HL-60/S4 treated with retinoic acid at 250 ng/mL for 4 days and 3 days (cell line): ENCODE measurements around the gene EDN2.

Experiments
- in situ Hi-C: fragments of 300-500 bp; cut with MboI; formaldehyde crosslinking; loops from 2 replicates; pipeline ENCODE4 v1.7.0; 2022; ENCODE audit warnings: low sequenced_read_pairs

Gene EDN2

GRCh38 chr1:41500378-41500777 is 15.9 kb upstream of the EDN2 start:
- in situ Hi-C loops, result no loop called here

GRCh38 chr1:41499591-41499990 is 15.1 kb upstream of the EDN2 start:
- in situ Hi-C loops, result no loop called here

DNA sequence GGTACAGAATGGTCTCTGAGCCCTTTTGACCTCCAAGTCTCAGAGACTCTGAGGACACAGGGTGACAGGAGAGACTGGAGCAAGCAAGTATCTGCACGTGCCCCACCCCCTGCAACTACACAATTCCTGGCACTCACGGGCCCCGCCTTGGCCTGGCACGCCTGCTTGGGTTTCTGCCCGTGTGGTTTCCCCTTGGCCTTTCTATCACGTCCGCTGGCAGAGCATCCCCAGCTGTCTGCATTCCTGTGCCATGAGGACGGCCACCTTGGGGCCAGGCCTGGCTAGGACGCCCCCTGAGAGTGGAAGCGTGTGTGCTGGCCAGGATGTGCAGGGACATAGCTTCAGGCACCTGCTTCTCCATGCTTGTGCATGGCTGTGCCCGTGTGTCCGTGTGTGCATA is 14.3 kb upstream of the EDN2 start:
- in situ Hi-C loops, result no loop called here

DNA sequence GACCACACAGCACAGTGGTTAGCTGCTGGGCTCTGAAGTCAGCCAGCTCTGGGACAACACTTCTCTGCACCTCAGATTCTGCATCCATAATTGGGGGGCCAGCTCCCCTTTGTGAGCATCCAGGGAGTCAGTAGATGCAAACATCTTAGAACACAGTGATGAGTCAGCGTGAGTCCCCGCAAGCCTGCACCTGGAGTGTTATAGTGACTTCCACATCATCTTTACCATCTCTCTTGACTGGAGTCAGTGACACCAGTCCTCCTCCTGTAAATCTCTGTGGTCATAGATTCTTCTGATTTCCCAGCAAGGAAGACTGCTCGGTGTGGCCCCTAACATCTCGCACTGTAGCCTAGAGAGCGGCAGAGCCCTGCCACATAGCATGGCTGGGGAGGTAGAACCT is 13.9 kb upstream of the EDN2 start:
- in situ Hi-C loops, result no loop called here

GRCh38 chr1:41497461-41498030 is 13.1 kb upstream of the EDN2 start:
- in situ Hi-C loops, result no loop called here

GRCh38 chr1:41497056-41497440 is 12.6 kb upstream of the EDN2 start:
- in situ Hi-C loops, result no loop called here

DNA sequence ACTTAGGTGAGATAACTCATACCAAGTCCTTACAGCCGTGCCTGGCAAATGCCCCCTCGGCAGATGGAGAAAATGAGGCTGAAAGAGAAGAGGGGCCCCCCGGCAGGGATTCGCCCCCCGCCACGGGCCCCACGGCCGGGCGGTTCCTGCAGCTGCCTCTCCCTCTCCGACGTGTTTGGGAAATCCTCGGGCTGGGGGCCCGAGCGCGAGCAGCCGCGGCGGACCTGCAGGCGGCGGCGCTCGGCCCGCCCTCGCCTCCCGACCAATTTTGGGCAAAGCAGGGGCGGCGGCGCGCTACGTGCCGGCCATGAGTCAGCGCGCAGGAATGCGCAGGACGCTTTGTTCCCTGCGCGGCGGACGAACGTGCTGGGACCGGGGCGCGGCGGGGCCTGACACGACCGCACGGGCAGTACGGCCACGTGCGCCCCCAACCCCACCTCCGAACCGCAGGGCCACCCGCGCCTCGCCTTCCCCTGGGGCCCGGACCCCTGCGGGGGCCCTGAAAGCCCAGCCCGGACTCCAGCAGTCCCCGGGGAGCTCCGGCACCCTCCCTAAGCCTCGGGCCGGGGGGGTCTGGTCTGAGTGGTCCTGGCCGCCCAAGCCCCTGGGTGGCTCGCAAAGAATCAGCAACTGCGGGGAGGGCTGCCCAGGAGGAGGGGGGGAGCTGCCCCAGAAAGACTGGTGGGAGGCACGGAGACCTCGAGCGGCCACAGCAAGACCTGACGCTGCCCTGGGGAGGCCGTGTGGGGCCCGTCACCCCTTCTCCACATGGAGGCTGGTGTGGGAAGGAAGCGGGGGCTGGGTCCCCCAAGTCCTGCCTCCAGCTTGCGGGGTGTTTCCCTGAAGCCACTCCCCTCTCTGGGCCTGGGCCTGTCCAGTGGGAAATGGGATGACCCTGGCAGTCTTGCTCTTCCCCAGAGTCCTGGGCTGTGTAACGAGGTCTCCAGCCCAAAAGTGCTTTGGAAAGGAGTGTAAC is 11.9 kb upstream of the EDN2 start:
- in situ Hi-C loops, result no loop called here

- in situ Hi-C loops, result no loop called here
Observed at GRCh38 chr1:41495210-41495948, 10.9 kb upstream of the EDN2 start.

DNA sequence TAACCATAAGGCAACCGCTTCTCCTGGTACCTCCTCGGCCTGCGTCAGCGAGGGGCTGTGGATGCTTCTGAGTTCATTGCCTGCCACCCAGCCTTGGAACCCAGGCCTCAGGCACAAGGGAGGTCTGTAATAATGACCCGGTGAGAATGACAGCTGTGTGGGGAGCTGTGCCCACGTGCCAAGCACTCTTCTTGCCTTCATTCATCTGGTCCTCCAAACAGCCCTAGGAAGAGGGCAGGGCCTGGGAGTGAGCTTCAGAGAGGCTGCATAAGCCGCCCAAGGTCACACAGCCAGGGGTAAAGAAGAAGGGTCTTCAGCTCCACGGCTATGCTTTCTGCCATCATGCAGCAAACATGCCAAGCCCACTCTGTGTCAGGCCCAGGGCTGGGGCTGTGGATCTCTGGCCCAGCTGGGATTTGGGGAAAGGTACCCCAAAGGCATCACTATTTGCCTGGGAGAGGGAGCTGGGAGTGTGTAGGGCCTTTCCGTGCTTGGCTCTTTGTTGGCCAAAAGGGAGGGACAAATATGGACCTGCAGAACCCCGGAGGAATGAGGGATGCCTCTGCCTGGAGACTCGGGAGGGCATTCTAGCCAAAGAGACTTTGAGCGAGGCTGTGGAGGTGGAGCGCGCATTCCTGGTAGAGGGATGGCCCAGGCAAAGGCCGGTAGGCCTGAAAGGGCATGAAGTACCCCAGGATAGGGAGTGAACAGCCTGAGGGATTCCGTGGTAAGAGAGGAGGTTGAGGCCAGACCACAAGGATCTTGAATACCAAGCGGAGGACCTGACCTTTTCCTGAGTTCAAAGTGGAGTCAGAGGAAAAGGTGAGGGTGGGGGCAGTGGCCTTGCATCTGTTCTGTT is 10.1 kb upstream of the EDN2 start:
- in situ Hi-C loops, result no loop called here

DNA sequence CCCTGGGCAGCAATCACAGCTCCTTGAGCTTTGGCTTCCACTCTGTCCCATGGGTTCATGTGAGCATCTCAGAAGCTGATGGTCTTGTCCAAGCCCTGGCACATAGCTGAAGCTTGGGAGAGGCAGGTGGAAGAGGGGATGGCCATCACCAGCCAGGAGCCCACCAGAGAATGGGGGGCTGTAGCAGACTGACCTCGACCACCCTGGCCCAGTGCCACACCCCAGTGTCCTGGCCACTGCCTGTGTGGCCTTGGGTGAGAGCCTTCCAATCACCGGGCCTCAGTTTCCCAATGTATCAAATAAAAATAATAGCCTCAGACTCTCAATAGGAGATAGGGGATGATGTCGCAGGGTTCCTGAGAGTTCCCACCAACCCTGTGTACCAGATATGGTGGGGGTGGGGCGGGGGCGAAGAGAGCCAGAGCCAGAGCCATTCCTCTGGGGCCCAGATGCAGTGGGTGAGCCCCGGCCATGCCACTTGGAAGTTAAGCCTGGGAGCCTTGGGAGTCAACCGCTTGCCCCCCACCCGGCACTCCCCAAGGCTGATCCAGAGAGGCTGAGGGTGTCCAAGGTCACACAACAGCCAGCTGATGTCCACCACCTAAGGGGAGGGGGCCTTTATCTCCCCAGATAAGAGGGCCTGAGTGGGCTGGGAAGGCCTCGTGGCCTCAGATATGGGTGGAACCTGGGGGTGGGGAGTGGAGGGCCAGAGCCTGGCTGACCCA is 9.3 kb upstream of the EDN2 start:
- in situ Hi-C loops, result no loop called here

DNA sequence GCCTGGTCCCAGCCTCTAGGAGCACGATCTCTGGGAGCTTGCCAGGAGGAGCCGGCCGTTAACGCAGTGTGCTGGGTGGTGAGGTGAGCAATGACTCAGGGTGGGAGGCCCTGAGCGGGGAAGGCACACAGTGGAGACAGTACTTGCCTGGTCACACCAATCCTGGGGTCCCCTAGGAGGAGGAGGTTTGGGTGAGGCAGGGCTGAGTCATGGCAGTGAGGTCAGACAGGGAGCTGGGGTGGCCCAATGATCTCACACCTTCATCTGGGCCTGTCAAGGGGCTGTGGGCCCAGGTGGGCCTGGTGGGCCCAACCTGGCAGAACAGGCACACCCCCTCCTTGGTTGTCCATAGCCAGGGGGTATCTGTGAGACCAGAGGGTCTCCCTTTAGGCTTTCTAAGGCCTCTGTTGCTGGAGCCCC is 8.6 kb upstream of the EDN2 start:
- in situ Hi-C loops, result no loop called here

DNA sequence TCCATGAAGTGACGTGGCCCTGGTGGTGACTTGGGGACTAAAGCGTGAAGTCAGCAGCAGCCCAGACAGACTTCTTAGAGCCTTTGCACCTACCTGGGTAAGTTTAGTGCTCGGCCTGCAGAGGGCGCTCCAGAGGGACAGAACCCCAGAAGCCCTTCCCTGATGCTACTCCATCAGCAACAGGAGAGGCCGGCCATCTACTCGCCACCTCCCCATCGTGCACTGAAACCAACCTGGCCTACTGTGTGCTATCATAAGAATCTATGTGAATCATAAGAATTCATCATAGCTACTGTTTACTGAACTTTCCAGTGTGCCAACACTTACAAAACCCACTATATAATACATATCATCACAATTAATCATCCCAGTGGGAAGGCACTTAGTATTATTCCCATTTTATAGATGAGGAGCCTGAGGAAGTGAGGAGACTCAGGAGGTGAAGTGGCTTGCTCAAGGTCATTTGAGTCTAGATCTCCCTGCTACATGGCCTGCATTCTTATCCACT is 7.9 kb upstream of the EDN2 start:
- in situ Hi-C loops, result no loop called here

GRCh38 chr1:41490911-41491310 is 6.4 kb upstream of the EDN2 start:
- in situ Hi-C loops, result no loop called here

DNA sequence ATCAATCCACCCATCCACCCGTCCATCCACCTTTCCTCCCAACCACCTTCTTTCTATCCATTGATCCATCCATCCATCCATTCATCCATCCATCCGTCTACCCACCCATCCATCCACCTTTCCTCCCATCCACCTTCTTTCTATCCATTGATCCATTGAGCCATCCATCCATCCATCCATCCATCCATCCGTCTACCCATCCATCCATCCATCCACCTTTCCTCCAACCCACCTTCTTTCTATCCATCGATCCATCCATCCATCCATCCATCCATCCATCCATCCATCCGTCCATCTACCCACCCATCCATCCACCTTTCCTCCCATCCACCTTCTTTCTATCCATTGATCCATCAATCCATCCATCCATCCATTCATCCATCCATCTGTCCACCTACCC is 5.1 kb upstream of the EDN2 start:
- in situ Hi-C loops, result no loop called here

DNA sequence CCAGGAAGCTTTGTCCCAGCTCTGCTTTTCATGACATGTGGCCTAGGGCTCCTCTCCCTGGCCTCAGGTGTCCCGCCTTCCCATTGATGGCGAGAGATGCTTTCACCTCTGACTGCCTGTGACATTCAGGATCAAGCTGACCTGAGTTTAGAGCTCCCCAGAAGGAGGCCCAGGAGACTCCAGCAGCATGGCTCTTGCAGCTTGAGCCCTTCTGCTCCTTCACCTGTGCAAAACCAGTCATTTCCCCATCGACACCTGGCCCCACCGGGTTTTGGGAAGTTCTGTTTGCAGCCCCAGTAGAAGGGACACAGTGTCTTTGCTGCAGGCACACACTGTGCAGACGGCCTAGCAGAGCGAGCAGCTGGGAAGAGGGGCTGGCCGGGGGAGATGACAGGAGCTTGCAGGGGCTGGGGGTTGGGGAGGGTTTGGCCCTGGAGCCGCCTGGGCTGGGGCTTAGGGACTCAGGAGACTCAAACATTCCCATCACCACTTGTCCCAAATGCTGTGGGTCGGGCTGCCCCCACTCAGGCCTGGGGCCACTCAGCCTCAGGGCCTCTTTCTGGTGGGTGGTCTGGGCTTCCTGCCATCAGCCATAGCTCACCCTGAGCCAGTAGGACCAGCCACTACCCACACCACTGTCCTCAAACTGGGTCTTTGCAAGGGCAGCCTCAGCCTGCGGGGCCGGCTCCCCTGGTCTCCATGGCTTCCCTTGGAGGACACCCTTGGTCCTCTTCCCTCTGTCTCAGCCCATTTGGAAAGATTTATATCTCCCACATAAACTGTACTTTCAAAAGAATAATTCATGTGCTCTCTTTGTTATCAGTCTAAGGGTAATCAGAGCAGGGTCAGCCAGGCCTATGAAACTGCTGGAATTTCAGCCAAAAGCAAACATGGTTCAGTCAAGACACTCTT is 3.8 kb upstream of the EDN2 start:
- in situ Hi-C loops, result no loop called here

DNA sequence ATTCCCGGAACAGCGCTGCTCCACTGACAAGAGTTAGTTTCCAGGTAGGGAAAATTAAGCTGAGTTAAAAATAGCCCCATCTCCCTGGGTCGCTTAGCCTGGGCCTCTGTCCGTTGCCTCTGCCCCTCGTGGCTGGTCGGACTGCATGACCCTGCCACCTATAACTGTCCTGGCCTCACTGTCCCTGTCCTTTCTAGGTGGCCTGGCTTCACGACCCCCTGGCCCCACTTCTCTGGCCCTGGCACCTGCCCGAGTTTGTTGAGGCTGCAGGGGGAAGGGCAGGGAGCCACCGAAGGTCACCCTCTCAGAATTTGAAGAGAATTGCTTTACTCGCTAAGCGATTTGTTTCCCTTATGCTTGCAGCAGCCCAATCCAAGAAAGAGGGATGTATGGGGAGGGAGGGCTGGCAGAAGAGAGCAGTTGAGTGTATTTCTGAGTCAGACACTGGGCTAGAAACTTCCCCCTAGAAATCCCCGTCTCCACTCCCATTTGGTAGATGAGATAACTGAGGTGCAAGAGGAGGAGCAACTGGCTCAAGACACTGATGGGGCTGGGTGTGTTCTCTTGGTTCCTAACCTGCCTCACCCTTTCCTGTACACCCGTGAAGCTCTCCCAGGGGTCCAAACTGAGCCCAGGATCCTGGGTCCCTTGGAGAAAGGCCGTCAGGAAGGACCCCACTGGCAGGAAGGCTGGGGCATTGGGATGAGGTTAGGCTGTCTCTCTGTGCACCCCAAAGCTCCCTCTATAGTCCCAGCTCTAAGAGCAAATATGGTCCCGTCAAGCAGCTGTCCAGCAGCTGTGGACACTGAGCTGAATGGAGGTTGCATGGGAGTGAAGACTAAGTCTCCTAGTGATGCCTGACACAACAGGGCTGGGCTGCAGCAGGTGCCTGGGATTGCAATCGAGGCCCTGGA is 2.9 kb upstream of the EDN2 start:
- in situ Hi-C loops, result no loop called here

DNA sequence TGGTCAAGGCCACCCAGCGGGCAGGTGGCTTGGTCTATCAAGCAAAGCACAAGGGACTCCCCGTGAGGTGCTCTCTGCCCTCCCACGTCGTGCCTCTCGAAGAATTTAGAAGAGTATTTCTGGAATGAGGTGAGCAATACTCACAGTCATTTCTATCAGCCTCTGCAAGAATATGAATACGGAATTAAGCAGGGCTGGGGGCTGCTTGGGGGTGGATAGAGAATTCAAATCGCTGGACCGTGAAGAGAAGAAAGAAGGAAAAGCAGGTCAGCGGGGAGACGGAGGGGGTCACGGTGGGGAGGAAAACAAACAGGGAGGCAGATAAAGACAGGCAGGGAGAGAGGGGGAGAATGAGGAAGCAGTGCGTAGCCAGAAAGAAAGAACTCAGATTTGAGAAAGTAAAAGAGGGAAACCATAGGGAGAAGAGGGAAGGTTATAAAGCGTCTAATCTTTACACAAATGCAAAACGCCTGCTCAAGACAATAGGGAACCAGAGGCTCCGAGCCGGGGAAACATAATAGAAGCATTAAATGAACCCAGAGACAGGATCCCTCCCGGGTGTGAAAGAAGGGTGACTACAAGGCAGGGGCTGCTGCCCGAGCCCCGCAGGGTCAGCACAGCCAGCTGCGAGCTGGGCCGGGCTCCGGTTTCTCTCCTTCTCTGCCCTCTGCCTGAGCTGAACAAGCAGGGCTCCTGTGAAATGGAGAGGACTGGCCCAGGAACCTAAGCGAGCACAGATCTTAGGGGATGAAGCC is 2.1 kb upstream of the EDN2 start:
- in situ Hi-C loops, result no loop called here
